HG02759 (cell line): ENCODE measurements around the gene VPS41.

Experiments
- ATAC-seq: cut with Tn5 transposase; IDR thresholded peaks from one replicate; pipeline ENCODE4 v1.9.1; 2021; ENCODE audit warnings: mild to moderate bottlenecking, moderate library complexity; ENCODE audit not compliant: unreplicated experiment

Gene VPS41

GRCh38 chr7:38744746-38745145 is 164.2 kb downstream of the VPS41 start:
- no peak for ATAC-seq

- no peak for ATAC-seq
These were observed 165.1 kb downstream of the VPS41 start for GRCh38 chr7:38743899-38744298.

GRCh38 chr7:38740041-38740440 is 168.9 kb downstream of the VPS41 start:
- ATAC-seq, result no peak

- no peak for ATAC-seq
These were observed 172.9 kb downstream of the VPS41 start for GRCh38 chr7:38736138-38736537.

GRCh38 chr7:38731215-38731614 is 177.8 kb downstream of the VPS41 start:
- no peak for ATAC-seq

GRCh38 chr7:38728145-38728544 is 180.8 kb downstream of the VPS41 start:
- ATAC-seq, result no peak

- no peak for ATAC-seq
These were observed 181.6 kb downstream of the VPS41 start for GRCh38 chr7:38727184-38727940.

- no peak for ATAC-seq
These were observed 185.7 kb downstream of the VPS41 start for GRCh38 chr7:38723327-38723726.

GRCh38 chr7:38716397-38716796 is 192.6 kb downstream of the VPS41 start:
- ATAC-seq, result no peak

- no peak for ATAC-seq
These were observed 199.9 kb downstream of the VPS41 start for GRCh38 chr7:38709123-38709522.

- no peak for ATAC-seq
These were observed 204.2 kb downstream of the VPS41 start for GRCh38 chr7:38704751-38705150.

GRCh38 chr7:38704041-38704547 is 204.9 kb downstream of the VPS41 start:
- no peak for ATAC-seq

- no peak for ATAC-seq
These were observed 205.9 kb downstream of the VPS41 start for GRCh38 chr7:38703093-38703492.

- ATAC-seq, result no peak
These were observed 206.9 kb downstream of the VPS41 start for GRCh38 chr7:38702002-38702535.

GRCh38 chr7:38700116-38700515 is 208.9 kb downstream of the VPS41 start:
- ATAC-seq, result no peak

GRCh38 chr7:38699471-38699870 is 209.5 kb downstream of the VPS41 start:
- ATAC-seq, result no peak

- ATAC-seq, result no peak
These were observed 214.7 kb downstream of the VPS41 start for GRCh38 chr7:38694326-38694725.

- ATAC-seq, result no peak
These were observed 222.1 kb downstream of the VPS41 start for GRCh38 chr7:38686888-38687287.

- ATAC-seq, result no peak
These were observed 223.1 kb downstream of the VPS41 start for GRCh38 chr7:38685851-38686250.

- no peak for ATAC-seq
These were observed 226.4 kb downstream of the VPS41 start for GRCh38 chr7:38682606-38683005.

GRCh38 chr7:38681882-38682281 is 227.1 kb downstream of the VPS41 start:
- no peak for ATAC-seq

GRCh38 chr7:38679419-38679818 is 229.6 kb downstream of the VPS41 start:
- no peak for ATAC-seq

- ATAC-seq, result no peak
These were observed 230.3 kb downstream of the VPS41 start for GRCh38 chr7:38678698-38679054.
